ENCODE results near the gene ANKRD63.

ANKRD63 gene

GRCh38 chr15:40306371-40306770 lies 23.5 kb upstream of the ANKRD63 start:
- no peak for DNase-seq (ENCODE audit: low read depth, low spot score)
- no peak overlapping the region for H3K4me3 ChIP-seq (ENCODE audit: low read depth, low read length)
- no peak for TF ChIP-seq CTCF (IDR thresholded peaks at IDR 0.05; ENCODE audit: insufficient read depth, low read length, missing control alignments)
- ChIA-PET CTCF (interaction anchor here (1.5 to 24.3 kb wide), 8 partner anchors 14 to 259 kb away, joined by 3 to 500 read pairs (median 90); partner anchors contain the start of genes ANKRD63, CCDC9B and INAFM2), POLR2A (no interaction called here)

GRCh38 chr15:40305281-40305680 lies 22.4 kb upstream of the ANKRD63 start:
- H3K4me3 ChIP-seq (ENCODE audit: low read depth, low read length) = no peak overlapping the region
- POLR2A ChIA-PET = no interaction called here

GRCh38 chr15:40303576-40303975 lies 20.7 kb upstream of the ANKRD63 start:
- POLR2A ChIA-PET = no interaction called here
- CTCF ChIA-PET = interaction anchor here (0.9 to 24.3 kb wide), 7 partner anchors 9 to 118 kb away, joined by 3 to 500 read pairs (median 7); partner anchors contain the start of gene ANKRD63
- no peak for DNase-seq (ENCODE audit: low read depth, low spot score)
- no peak for TF ChIP-seq CTCF (IDR thresholded peaks at IDR 0.05; ENCODE audit: insufficient read depth, low read length, missing control alignments)
- H3K4me3 ChIP-seq (ENCODE audit: low read depth, low read length) = no peak overlapping the region

More at GRCh38 chr15:40305281-40305680, 22.4 kb upstream of the ANKRD63 start:
- no peak for DNase-seq (ENCODE audit: low read depth, low spot score)
- no peak for TF ChIP-seq CTCF (IDR thresholded peaks at IDR 0.05; ENCODE audit: insufficient read depth, low read length, missing control alignments)
- CTCF ChIA-PET = interaction anchor here (1.5 to 24.3 kb wide), 6 partner anchors 14 to 258 kb away, joined by 3 to 500 read pairs (median 216); partner anchors contain the start of genes ANKRD63, CCDC9B and INAFM2

- DNase-seq (ENCODE audit: low read depth, low spot score) = no peak
- CTCF ChIA-PET = interaction anchor here (1.0 to 24.3 kb wide), 8 partner anchors 10 to 119 kb away, joined by 4 to 500 read pairs (median 6); partner anchors contain the start of gene ANKRD63
- POLR2A ChIA-PET = no interaction called here
- no peak overlapping the region for H3K4me3 ChIP-seq (ENCODE audit: low read depth, low read length)
- TF ChIP-seq CTCF (IDR thresholded peaks at IDR 0.05; ENCODE audit: insufficient read depth, low read length, missing control alignments) = no peak
These were observed 20.1 kb upstream of the ANKRD63 start for GRCh38 chr15:40302981-40303380.

- POLR2A ChIA-PET = no interaction called here
- TF ChIP-seq CTCF (IDR thresholded peaks at IDR 0.05; ENCODE audit: insufficient read depth, low read length, missing control alignments) = no peak
- H3K4me3 ChIP-seq (ENCODE audit: low read depth, low read length) = no peak overlapping the region
- CTCF ChIA-PET = interaction anchor here (1.0 to 24.3 kb wide), 8 partner anchors 8 to 120 kb away, joined by 4 to 500 read pairs (median 10); partner anchors contain the start of gene ANKRD63
- no peak for DNase-seq (ENCODE audit: low read depth, low spot score)
These were observed 19.5 kb upstream of the ANKRD63 start for GRCh38 chr15:40302288-40302886.

GRCh38 chr15:40301467-40302179 lies 18.8 kb upstream of the ANKRD63 start:
- ChIA-PET POLR2A (no interaction called here), CTCF (interaction anchor here (0.9 to 24.3 kb wide), 9 partner anchors 9 to 43 kb away, joined by 3 to 500 read pairs (median 4); no protein-coding TSS in a partner anchor)
- no peak for DNase-seq (ENCODE audit: low read depth, low spot score)
- no peak overlapping the region for H3K4me3 ChIP-seq (ENCODE audit: low read depth, low read length)
- no peak for TF ChIP-seq CTCF (IDR thresholded peaks at IDR 0.05; ENCODE audit: insufficient read depth, low read length, missing control alignments)

Data from AG04449 (cell line).